ENCODE results near the gene PPP3R1. TPM values are rescaled to one million over a fixed set of nuclear protein-coding genes. Genes with fewer than 3 reads are reported as not detected.

PPP3R1 gene
- total RNA-seq (ENCODE audit: insufficient read depth, low replicate concordance), result 28.6 TPM

GRCh38 chr2:68252400-68253218, at the start of gene PPP3R1:
Gene PPP3R1, minus strand, starts transcription at chr2:68252532. Its CDS starts 405 bp downstream, at chr2:68252127.
- DNase-seq (ENCODE audit: low spot score), result peak; percentile 98

GRCh38 chr2:68295516-68295915, 43.2 kb upstream of the PPP3R1 start:
- no peak for DNase-seq (ENCODE audit: low spot score)

GRCh38 chr2:68294913-68295312, 42.6 kb upstream of the PPP3R1 start:
- no peak for DNase-seq (ENCODE audit: low spot score)

GRCh38 chr2:68294187-68294586, 41.9 kb upstream of the PPP3R1 start:
- no peak for DNase-seq (ENCODE audit: low spot score)

GRCh38 chr2:68293755-68294154, 41.4 kb upstream of the PPP3R1 start:
- DNase-seq (ENCODE audit: low spot score), result no peak

- no peak for DNase-seq (ENCODE audit: low spot score)
Measured at GRCh38 chr2:68293024-68293423, 40.7 kb upstream of the PPP3R1 start.

GRCh38 chr2:68292108-68292710, 39.9 kb upstream of the PPP3R1 start:
- DNase-seq (ENCODE audit: low spot score), result no peak

GRCh38 chr2:68291314-68291713, 39.0 kb upstream of the PPP3R1 start:
- DNase-seq (ENCODE audit: low spot score), result no peak

- DNase-seq (ENCODE audit: low spot score), result peak; percentile 32
Measured at GRCh38 chr2:68290901-68291300, 38.6 kb upstream of the PPP3R1 start.

GRCh38 chr2:68287580-68288441, 35.5 kb upstream of the PPP3R1 start:
- DNase-seq (ENCODE audit: low spot score), result peak; percentile 89

- peak; percentile 45 for DNase-seq (ENCODE audit: low spot score)
Measured at GRCh38 chr2:68284896-68285295, 32.6 kb upstream of the PPP3R1 start.

- no peak for DNase-seq (ENCODE audit: low spot score)
Measured at GRCh38 chr2:68283419-68283812, 31.1 kb upstream of the PPP3R1 start.

GRCh38 chr2:68282811-68283418, 30.6 kb upstream of the PPP3R1 start:
- DNase-seq (ENCODE audit: low spot score), result peak; percentile 17

GRCh38 chr2:68280796-68281195, 28.5 kb upstream of the PPP3R1 start:
- DNase-seq (ENCODE audit: low spot score), result no peak

- DNase-seq (ENCODE audit: low spot score), result no peak
Measured at GRCh38 chr2:68280348-68280747, 28.0 kb upstream of the PPP3R1 start.

- no peak for DNase-seq (ENCODE audit: low spot score)
Measured at GRCh38 chr2:68279691-68280090, 27.4 kb upstream of the PPP3R1 start.

GRCh38 chr2:68278169-68278568, 25.8 kb upstream of the PPP3R1 start:
- no peak for DNase-seq (ENCODE audit: low spot score)

GRCh38 chr2:68274022-68274421, 21.7 kb upstream of the PPP3R1 start:
- no peak for DNase-seq (ENCODE audit: low spot score)

GRCh38 chr2:68272246-68272994, 20.1 kb upstream of the PPP3R1 start:
- no peak for DNase-seq (ENCODE audit: low spot score)

GRCh38 chr2:68266655-68267054, 14.3 kb upstream of the PPP3R1 start:
- DNase-seq (ENCODE audit: low spot score), result no peak

GRCh38 chr2:68263632-68264031, 11.3 kb upstream of the PPP3R1 start:
- no peak for DNase-seq (ENCODE audit: low spot score)
